Naive thymus-derived CD4-positive, alpha-beta T cell (primary cell): Measurements from ENCODE around the gene BCAS4. TPM values are rescaled to one million over a fixed set of nuclear protein-coding genes. Genes with fewer than 3 reads are reported as not detected.
A peak's percentile ranks its signal among the peaks of the same experiment; 100 is the strongest.

Source experiments
- ATAC-seq: fragments of 150-1000 bp; cut with Tn5 transposase; 2 replicates; pipeline ENCODE4 v1.10.0; 2021; ENCODE audit warnings: mild to moderate bottlenecking, moderate library complexity
- CTCF ChIA-PET: fragments of 350-600 bp; sonication (Branson Sonifier 250); formaldehyde crosslinking; loops from one replicate; lab custom pipeline; 2021; ENCODE audit warnings: antibody characterized with exemption; lab: Charles Lee
- POLR2A ChIA-PET: fragments of 350-600 bp; sonication (Branson Sonifier 250); formaldehyde crosslinking; loops from one replicate; lab custom pipeline; 2021; ENCODE audit warnings: antibody characterized with exemption, inconsistent platforms; lab: Charles Lee
- DNase-seq, 9 donors: peaks; one replicate each; pipeline versions ENCODE4 v3.0.0 to v3.0.0-alpha.2; 2020 to 2022; ENCODE audit warnings: mixed read lengths in 1 of 9
- H3K27ac ChIP-seq: one replicate; pipeline ENCODE4 v1.7.0; 2013; ENCODE audit warnings: mild to moderate bottlenecking, low read depth, low read length, moderate library complexity
- H3K27me3 ChIP-seq, 2 donors: one replicate each; pipeline ENCODE4 v1.7.0; 2013; ENCODE audit warnings: low read length in 2 of 2, mild to moderate bottlenecking in 2 of 2, moderate library complexity in 2 of 2; ENCODE audit not compliant: control insufficient read depth in 2 of 2, insufficient read depth in 2 of 2
- H3K36me3 ChIP-seq, 3 experiments: 1 replicate in 2 of 3; 2 replicates in 1 of 3; pipeline ENCODE4 v1.7.0; 2013; ENCODE audit warnings: low read length in 3 of 3, mild to moderate bottlenecking in 3 of 3, moderate library complexity in 1 of 3; ENCODE audit not compliant: insufficient read depth in 3 of 3, control insufficient read depth in 2 of 3
- H3K4me1 ChIP-seq, 2 donors: one replicate each; pipeline ENCODE4 v1.7.0; 2013; ENCODE audit warnings: low read length in 2 of 2, mild to moderate bottlenecking in 2 of 2, moderate library complexity in 1 of 2; ENCODE audit not compliant: control insufficient read depth in 2 of 2, insufficient read depth in 2 of 2
- H3K4me3 ChIP-seq: 2 replicates; pipeline ENCODE4 v1.7.0; 2013; ENCODE audit warnings: mild to moderate bottlenecking, low read length
- H3K9me3 ChIP-seq, 3 experiments: 1 replicate in 2 of 3; 2 replicates in 1 of 3; pipeline ENCODE4 v1.7.0; 2013; ENCODE audit warnings: low read length in 3 of 3; ENCODE audit not compliant: control insufficient read depth in 2 of 3
- H3K27ac Mint-ChIP-seq, 9 donors: one replicate each; pipeline ENCODE4 v1.8.0; 2020 to 2022; ENCODE audit warnings: mixed read lengths in 9 of 9, mild to moderate bottlenecking in 8 of 9, moderate library complexity in 5 of 9, inconsistent platforms in 2 of 9
- H3K27me3 Mint-ChIP-seq, 5 donors: one replicate each; pipeline ENCODE4 v1.8.0; 2021 to 2022; ENCODE audit warnings: mixed read lengths in 5 of 5, mild to moderate bottlenecking in 1 of 5
- H3K36me3 Mint-ChIP-seq, 5 donors: one replicate each; pipeline ENCODE4 v1.8.0; 2020 to 2022; ENCODE audit warnings: mixed read lengths in 5 of 5, mild to moderate bottlenecking in 3 of 5, inconsistent platforms in 1 of 5
- H3K4me1 Mint-ChIP-seq, 7 donors: one replicate each; pipeline ENCODE4 v1.8.0; 2020 to 2022; ENCODE audit warnings: mixed read lengths in 7 of 7, mild to moderate bottlenecking in 3 of 7, inconsistent platforms in 1 of 7
- H3K4me3 Mint-ChIP-seq, 10 donors: one replicate each; pipeline ENCODE4 v1.8.0; 2020 to 2022; ENCODE audit warnings: mild to moderate bottlenecking in 10 of 10, mixed read lengths in 10 of 10, moderate library complexity in 6 of 10, inconsistent platforms in 2 of 10
- H3K9me3 Mint-ChIP-seq, 11 donors: one replicate each; pipeline ENCODE4 v1.8.0; 2020 to 2022; ENCODE audit warnings: mixed read lengths in 11 of 11, mild to moderate bottlenecking in 4 of 11, inconsistent platforms in 1 of 11, moderate library complexity in 1 of 11
- intact Hi-C, 2 donors: fragments of 100-400 bp; cut with micrococcal nuclease; formaldehyde crosslinking; loops; one replicate each; pipeline ENCODE4 v1.15.1; 2023
- polyA plus RNA-seq, 2 donors: library from polyadenylated mRNA; unstranded; fragments of 300-500 nt; fragmentation: Illumina TruSeq; gene quantifications; one replicate each; pipeline ENCODE4 v1.2.3, GENCODE V29; 2021
- total RNA-seq, 6 experiments: library from RNA in 5 of 6; stranded (reverse) in 5 of 6; gene quantifications; 1 replicate in 5 of 6; 2 replicates in 1 of 6; pipeline ENCODE4 v1.2.3 and lab custom pipeline; 2021 to 2026

Gene BCAS4
- total and polyA plus RNA-seq, 7 experiments from 2014 or later: 5.5 to 54.0 (median 24.1) TPM

DNA sequence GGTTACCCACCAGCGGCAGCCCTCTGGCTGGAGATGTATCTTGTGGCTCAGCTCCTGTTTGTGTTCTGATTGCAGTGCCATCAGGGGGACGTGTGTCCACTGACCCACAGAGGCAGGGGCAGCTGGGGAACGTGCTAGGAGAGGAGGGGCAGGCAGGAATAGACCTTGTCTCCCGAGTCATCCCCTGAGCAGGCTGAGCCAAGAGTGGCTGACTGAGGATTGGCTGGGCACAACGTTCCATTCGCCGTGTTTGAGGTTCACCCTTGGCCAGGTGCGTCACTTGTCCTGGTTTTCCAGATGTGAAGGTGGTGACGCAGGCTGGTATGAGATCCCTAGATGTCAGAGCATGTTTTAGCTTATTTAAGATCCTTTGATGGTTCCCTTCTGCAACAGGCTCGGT, 78.7 kb downstream of the BCAS4 start:
- Mint-ChIP-seq H3K27me3 (no peaks in the 10 kb centered on the region), H3K36me3 (peaks cover 0 to 19% (median 0%) of the 10 kb centered on the region in 5 donors), H3K4me3 (no peak overlapping the region), H3K27ac (peak overlapping the region in 2 of 9 donors; percentile 22 to 30), H3K9me3 (no peaks in the 10 kb centered on the region), H3K4me1 (peaks cover 0 to 4% (median 0%) of the 10 kb centered on the region in 7 donors)
- Histone ChIP-seq H3K9me3 (no peaks in the 10 kb centered on the region), H3K36me3 (peaks cover 0 to 45% (median 0%) of the 10 kb centered on the region in 3 experiments), H3K27ac (no peak overlapping the region), H3K4me3 (no peak overlapping the region), H3K4me1 (no peaks in the 10 kb centered on the region), H3K27me3 (no peaks in the 10 kb centered on the region)
- DNase-seq (no peak), ATAC-seq (no peak)
- POLR2A ChIA-PET: interaction anchor here (0.5 kb wide), 1 partner anchor 58 kb away, joined by 3 read pairs; the partner anchor contains the start of gene ADNP
- CTCF ChIA-PET: interaction anchor here (0.7 kb wide), 1 partner anchor 15 kb away, joined by 3 read pairs; no protein-coding TSS in a partner anchor
- intact Hi-C loops: no loop called here

DNA sequence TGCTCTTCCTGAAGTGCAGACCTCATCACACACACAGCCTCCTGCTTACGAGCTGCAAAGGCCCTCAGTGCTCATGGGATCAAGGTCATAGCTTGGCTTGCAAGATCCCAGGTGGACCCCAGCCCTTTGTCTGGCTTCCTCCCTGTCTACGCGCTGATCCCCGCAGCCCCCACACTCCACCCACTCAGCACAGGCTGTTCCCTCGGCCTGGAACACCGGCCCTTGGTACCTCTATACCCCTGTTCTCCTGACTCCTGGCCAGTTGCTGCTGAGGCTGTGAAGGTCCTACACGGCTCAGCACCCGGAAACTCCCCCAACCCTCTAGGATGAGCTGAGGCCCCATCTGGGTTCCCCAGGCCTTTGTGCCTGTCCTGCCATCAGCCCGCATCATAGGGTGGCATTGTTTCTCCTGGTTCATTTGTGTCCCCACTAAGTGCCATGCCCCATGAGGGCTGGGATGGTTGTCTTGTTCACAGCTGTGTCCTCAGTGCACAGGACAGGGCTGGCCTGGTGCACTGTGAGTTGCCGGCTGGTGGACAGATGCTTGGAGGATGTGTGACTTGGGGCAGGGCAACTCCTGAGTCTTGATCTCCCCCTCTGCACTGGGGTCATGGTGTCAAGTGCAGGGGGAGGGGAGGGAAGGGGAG, 79.4 kb downstream of the BCAS4 start:
- DNase-seq (no peak), ATAC-seq (no peak)
- ChIA-PET POLR2A (no interaction called here), CTCF (interaction anchor here (0.7 kb wide), 1 partner anchor 16 kb away, joined by 3 read pairs; no protein-coding TSS in a partner anchor)
- H3K4me1 ChIP-seq: no peaks in the 10 kb centered on the region
- no peaks in the 10 kb centered on the region for H3K27me3 Mint-ChIP-seq
- H3K36me3 ChIP-seq: peaks cover 0 to 50% (median 0%) of the 10 kb centered on the region in 3 experiments
- H3K4me3 Mint-ChIP-seq: no peak overlapping the region
- no peaks in the 10 kb centered on the region for H3K27me3 ChIP-seq
- no peak overlapping the region for H3K27ac Mint-ChIP-seq
- H3K9me3 ChIP-seq: no peaks in the 10 kb centered on the region
- intact Hi-C loops: no loop called here
- peaks cover 0 to 2% (median 0%) of the 10 kb centered on the region in 7 donors for H3K4me1 Mint-ChIP-seq
- H3K4me3 ChIP-seq: no peak overlapping the region
- H3K9me3 Mint-ChIP-seq: no peaks in the 10 kb centered on the region
- peaks cover 0 to 23% (median 0%) of the 10 kb centered on the region in 5 donors for H3K36me3 Mint-ChIP-seq
- no peak overlapping the region for H3K27ac ChIP-seq

DNA sequence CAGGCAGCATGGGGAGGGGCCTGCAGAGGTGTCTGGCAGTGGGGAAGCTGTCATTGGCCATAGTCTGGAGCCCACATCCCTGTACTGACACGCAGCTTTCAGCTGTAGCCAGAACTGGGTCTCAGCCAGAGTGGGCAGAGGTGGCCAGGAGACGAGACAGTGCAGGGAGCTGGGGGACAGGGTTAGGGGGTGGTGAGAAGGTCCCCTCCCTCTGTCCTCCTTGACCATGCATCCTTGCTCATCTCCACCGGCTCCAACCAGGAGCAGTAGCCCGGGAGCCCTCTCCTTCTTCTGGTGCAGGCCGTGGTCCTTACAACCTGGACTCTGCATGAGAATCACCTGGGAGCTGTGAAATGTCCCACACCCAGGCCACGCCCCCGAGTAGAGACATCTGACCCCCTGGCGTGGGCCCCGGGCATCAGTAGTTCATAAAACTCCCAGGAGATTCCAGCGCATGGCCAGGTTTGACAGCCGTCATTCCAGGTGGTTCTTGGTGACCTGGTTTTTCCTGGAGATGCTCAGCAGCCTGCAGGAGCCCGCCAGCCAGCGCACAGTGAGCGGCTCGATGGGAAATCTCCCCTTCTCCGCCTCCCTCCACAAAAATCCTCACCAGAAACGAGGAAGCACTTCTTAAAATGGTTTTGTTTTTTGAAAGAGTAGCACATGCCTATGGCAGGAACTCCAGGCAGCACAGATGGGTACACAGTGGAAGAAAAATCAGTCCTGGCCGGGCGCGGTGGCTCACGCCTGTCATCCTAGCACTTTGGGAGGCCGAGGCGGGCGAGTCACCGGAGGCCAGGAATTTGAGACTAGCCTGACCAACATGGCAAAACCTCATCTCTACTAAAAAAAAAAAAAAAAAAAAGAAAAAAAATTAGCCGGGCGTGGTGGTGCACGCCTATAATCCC, 80.2 kb downstream of the BCAS4 start:
- Mint-ChIP-seq H3K27ac (no peak overlapping the region), H3K36me3 (peaks cover 0 to 28% (median 3%) of the 10 kb centered on the region in 5 donors), H3K9me3 (no peaks in the 10 kb centered on the region), H3K27me3 (no peaks in the 10 kb centered on the region), H3K4me3 (no peak overlapping the region), H3K4me1 (peaks cover 0 to 2% (median 0%) of the 10 kb centered on the region in 7 donors)
- Histone ChIP-seq H3K4me1 (no peaks in the 10 kb centered on the region), H3K9me3 (no peaks in the 10 kb centered on the region), H3K4me3 (no peak overlapping the region), H3K27ac (no peak overlapping the region), H3K27me3 (no peaks in the 10 kb centered on the region), H3K36me3 (peaks cover 0 to 57% (median 0%) of the 10 kb centered on the region in 3 experiments)
- CTCF ChIA-PET: no interaction called here
- POLR2A ChIA-PET: no interaction called here
- DNase-seq (no peak), ATAC-seq (no peak)
- intact Hi-C loops: no loop called here

DNA sequence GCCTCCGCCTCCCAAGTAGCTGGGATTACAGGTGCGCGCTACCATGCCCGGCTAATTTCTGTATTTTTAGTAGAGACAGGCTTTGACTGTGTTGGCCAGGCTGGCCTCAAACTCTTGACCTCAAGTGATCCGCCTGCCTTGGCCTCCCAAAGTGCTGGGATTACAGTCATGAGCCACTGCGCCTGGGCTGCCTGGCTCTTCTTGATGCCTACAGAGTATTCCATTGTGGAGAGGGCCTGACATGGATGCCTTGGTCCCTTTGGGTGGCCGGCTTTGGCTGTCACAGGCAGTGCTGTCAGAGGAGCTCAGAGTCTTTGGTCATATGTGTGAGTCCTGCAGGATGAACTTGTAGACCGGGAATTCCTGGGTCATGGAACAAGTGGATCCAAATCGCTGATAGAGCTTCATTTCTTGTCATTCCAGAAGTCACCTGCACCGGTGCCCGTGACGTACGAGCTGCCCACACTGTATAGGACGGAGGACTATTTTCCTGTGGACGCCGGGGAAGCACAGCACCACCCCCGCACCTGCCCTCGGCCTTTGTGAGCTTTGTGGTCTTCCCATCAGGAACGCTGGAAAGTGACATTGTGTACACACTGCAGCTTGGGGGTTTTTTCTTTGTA, 81.3 kb downstream of the BCAS4 start:
- peak overlapping the region in 1 of 9 donors; percentile 36 for H3K27ac Mint-ChIP-seq
- no peaks in the 10 kb centered on the region for H3K27me3 ChIP-seq
- no peak overlapping the region for H3K27ac ChIP-seq
- no peaks in the 10 kb centered on the region for H3K27me3 Mint-ChIP-seq
- no peaks in the 10 kb centered on the region for H3K9me3 ChIP-seq
- ATAC-seq (no peak), DNase-seq (no peak)
- H3K4me3 ChIP-seq: no peak overlapping the region
- peaks cover 0 to 2% (median 0%) of the 10 kb centered on the region in 7 donors for H3K4me1 Mint-ChIP-seq
- H3K36me3 Mint-ChIP-seq: peaks cover 0 to 38% (median 3%) of the 10 kb centered on the region in 5 donors
- no peaks in the 10 kb centered on the region for H3K4me1 ChIP-seq
- peaks cover 0 to 55% (median 0%) of the 10 kb centered on the region in 3 experiments for H3K36me3 ChIP-seq
- intact Hi-C loops: no loop called here
- ChIA-PET CTCF (no interaction called here), POLR2A (interaction anchor here (0.6 kb wide), 1 partner anchor 54 kb away, joined by 3 read pairs; no protein-coding TSS in a partner anchor)
- no peaks in the 10 kb centered on the region for H3K9me3 Mint-ChIP-seq
- no peak overlapping the region for H3K4me3 Mint-ChIP-seq

GRCh38 chr20:50876816-50877215, 82.0 kb downstream of the BCAS4 start:
- peaks cover 0 to 55% (median 0%) of the 10 kb centered on the region in 3 experiments for H3K36me3 ChIP-seq
- no peak overlapping the region for H3K27ac ChIP-seq
- H3K27me3 Mint-ChIP-seq: no peaks in the 10 kb centered on the region
- ATAC-seq: no peak
- no peaks in the 10 kb centered on the region for H3K4me1 ChIP-seq
- no peaks in the 10 kb centered on the region for H3K4me1 Mint-ChIP-seq
- ChIA-PET CTCF (no interaction called here), POLR2A (no interaction called here)
- H3K4me3 Mint-ChIP-seq: no peak overlapping the region
- DNase-seq: no peak
- no peak overlapping the region for H3K4me3 ChIP-seq
- H3K9me3 ChIP-seq: no peaks in the 10 kb centered on the region
- no peaks in the 10 kb centered on the region for H3K27me3 ChIP-seq
- intact Hi-C loops: no loop called here
- H3K36me3 Mint-ChIP-seq: peaks cover 0 to 40% (median 3%) of the 10 kb centered on the region in 5 donors
- no peak overlapping the region for H3K27ac Mint-ChIP-seq
- peaks cover 0 to 2% (median 0%) of the 10 kb centered on the region in 11 donors for H3K9me3 Mint-ChIP-seq

DNA sequence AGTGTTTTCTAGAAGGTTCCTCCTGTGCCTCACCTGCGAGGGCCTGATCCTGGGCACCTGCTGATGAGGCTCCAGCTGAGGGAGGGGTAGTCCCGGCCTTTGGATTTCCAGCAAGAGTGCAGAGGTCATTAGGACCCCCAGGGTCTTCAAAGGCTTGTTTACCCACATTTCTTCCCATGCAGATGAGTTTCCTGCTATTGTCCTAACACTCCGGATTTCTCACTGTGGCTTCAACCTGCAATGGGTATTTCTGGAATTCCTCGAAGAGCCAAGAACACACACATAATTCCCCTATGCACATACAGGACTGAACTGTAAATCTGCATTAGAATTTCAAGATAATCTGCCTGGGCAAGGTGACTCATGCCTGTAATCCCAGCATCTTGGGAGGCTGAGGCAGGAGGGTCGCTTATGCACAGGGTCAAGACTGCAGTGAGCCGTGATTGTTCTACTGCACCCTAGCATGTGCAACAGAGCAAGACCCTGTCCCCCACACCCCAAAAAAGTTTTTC, 82.4 kb downstream of the BCAS4 start:
- Mint-ChIP-seq H3K9me3 (peaks cover 0 to 2% (median 0%) of the 10 kb centered on the region in 11 donors), H3K4me1 (no peaks in the 10 kb centered on the region), H3K27me3 (no peaks in the 10 kb centered on the region), H3K36me3 (peaks cover 0 to 44% (median 8%) of the 10 kb centered on the region in 5 donors), H3K4me3 (no peak overlapping the region), H3K27ac (no peak overlapping the region)
- DNase-seq: no peak
- ATAC-seq: no peak
- Histone ChIP-seq H3K27ac (no peak overlapping the region), H3K4me3 (no peak overlapping the region), H3K36me3 (peaks cover 0 to 55% (median 0%) of the 10 kb centered on the region in 3 experiments), H3K27me3 (no peaks in the 10 kb centered on the region), H3K4me1 (no peaks in the 10 kb centered on the region), H3K9me3 (no peaks in the 10 kb centered on the region)
- intact Hi-C loops: no loop called here
- POLR2A ChIA-PET: no interaction called here
- CTCF ChIA-PET: no interaction called here
